Chondrocyte (in vitro differentiated cells): ENCODE results near the gene MRPL38. TPM values are rescaled to one million over a fixed set of nuclear protein-coding genes. Genes with fewer than 3 reads are reported as not detected.

ENCODE experiments used
- DNase-seq: peaks from one replicate; pipeline ENCODE4 v3.0.0; 2021; ENCODE audit warnings: mixed read lengths, low spot score
- H3K27ac Mint-ChIP-seq: one replicate; pipeline ENCODE4 v1.8.0; 2021; ENCODE audit warnings: mild to moderate bottlenecking, moderate library complexity, mixed read lengths; ENCODE audit not compliant: unreplicated experiment
- H3K27me3 Mint-ChIP-seq: 2 replicates; pipeline ENCODE4 v1.8.0; 2021; ENCODE audit warnings: low read depth, mixed read lengths
- H3K36me3 Mint-ChIP-seq: 2 replicates; pipeline ENCODE4 v1.8.0; 2021; ENCODE audit warnings: low read depth, mixed read lengths
- H3K4me1 Mint-ChIP-seq: 2 replicates; pipeline ENCODE4 v1.8.0; 2021; ENCODE audit warnings: low read depth, mild to moderate bottlenecking, mixed read lengths
- H3K4me3 Mint-ChIP-seq: one replicate; pipeline ENCODE4 v1.8.0; 2021; ENCODE audit warnings: mild to moderate bottlenecking, moderate library complexity, mixed read lengths; ENCODE audit not compliant: unreplicated experiment
- H3K9me3 Mint-ChIP-seq: 2 replicates; pipeline ENCODE4 v1.8.0; 2021; ENCODE audit warnings: low read depth, mixed read lengths
- CTCF ChIP-seq: fragments of 200-600 bp; sonication (generic); IDR thresholded peaks from 2 replicates; pipeline ENCODE4 v1.5.0; 2021; ENCODE audit warnings: antibody characterized with exemption, mild to moderate bottlenecking, moderate library complexity
- total RNA-seq: library from RNA; stranded (reverse); gene quantifications from 3 replicates; pipeline ENCODE4 v1.2.1, GENCODE V29; 2021

The MRPL38 gene
- total RNA-seq, 1 donor from 2014 or later = 47.4 TPM

DNA sequence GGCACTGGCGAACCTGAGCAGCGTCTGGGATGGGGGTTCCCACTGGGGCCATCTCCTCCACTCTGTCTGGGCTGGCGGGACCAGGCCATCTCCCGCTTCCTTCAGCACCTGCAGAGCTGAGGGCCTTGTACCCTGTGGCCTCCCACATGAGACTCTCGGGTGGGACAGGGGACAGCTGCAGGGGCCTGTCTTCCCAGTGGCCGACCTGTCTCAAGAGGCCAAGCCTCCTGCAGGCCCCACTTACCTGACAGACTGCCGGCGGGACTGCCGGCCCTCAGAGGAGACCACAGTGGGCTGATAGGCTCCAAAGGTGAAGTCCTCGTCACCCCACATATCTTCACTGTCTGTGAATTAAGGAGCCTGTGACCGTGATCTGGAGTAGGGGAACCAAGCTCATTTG, 20.4 kb upstream of the MRPL38 start:
- Mint-ChIP-seq H3K4me3 (no peak overlapping the region), H3K9me3 (no peaks in the 10 kb centered on the region), H3K36me3 (peaks cover 5% of the 10 kb centered on the region), H3K27me3 (no peaks in the 10 kb centered on the region), H3K27ac (no peak overlapping the region), H3K4me1 (no peaks in the 10 kb centered on the region)
- no peak for DNase-seq
- TF ChIP-seq CTCF = no peak

DNA sequence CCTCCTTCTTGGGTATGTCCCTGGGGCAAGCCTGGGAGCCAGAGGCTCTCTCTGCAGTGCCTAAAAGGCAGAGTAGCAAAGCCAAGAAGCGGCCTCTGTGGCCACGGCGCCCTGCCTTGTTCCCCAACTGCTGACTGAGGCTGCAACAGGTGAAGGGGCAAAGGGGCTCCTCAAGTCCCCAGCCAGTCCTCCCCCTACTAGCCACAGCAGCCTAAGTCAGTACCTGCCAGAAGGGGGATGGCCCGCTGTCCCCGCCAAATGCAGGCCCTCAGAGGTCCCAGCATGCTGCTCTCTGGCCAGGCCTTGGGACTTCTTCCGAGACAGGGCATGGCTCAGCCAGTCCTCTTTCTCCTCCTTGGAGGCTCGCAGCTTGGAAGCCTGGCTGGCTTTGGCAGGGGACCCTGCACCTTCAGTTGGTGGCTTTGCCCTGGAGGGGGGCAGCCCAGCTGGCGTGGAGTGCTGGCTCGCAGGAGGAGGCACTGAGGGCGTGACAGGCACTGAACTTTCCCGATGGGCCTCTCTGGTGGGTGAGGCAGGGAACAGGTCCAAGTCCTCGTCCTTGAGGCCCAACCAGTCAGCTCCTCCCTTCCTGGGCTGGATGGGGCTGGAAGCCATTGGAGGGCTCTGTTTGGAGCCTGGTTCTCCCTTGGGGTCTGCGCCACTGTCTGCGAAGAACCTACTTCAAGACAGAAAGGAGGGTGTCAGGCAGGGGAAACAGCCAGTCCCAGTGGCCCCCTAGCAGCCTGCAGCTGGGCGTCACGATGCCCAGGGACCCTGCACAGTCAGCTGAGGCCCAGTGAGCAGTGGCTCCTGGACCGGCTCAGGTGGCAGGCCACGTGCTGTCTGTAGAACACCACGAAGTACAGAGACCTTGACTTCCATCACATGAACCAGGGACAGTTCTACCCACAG, 18.5 kb upstream of the MRPL38 start:
- no peak for TF ChIP-seq CTCF
- Mint-ChIP-seq H3K4me1 (no peaks in the 10 kb centered on the region), H3K27ac (no peak overlapping the region), H3K9me3 (no peaks in the 10 kb centered on the region), H3K27me3 (no peaks in the 10 kb centered on the region), H3K4me3 (no peak overlapping the region), H3K36me3 (peaks cover 9% of the 10 kb centered on the region)
- DNase-seq = no peak

DNA sequence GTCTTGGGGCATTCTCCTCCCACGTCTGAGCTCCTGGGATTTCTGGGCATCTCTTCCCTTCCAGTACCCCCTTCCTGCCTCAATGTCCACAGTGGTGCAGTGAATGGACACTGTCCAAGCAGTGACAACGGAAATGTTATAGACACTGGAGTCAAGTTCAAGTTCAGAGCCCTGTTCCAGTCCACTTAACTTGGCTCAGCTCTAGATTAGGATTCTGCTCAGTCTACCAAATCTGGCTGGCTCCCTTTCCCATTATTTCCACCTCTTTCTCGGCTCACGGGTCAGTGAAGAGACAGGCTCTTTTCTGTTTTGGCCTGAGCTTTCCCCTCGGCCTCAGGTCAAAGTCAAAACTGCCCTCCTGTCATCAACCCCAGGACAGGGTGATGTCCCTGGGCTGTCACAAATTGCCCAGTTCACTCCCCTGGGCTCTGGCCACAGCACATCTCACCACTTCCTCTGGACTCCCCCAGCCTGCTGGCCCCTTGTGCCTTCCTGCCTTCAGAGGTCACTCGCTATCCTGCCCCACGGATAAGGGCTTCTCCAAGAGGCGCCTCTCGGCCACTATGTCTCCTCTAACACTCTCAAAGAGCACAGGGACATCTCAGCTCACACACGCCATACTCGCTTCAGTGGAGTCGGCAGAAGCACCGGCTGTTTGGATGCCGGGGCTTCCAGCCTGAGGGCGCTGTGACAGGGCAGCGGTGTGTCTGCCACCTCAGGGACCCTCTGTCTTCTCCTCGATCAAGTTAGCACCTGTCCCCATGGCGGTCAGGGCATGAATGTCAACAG, 17.7 kb upstream of the MRPL38 start:
- Mint-ChIP-seq H3K9me3 (no peaks in the 10 kb centered on the region), H3K36me3 (peaks cover 6% of the 10 kb centered on the region), H3K27me3 (no peaks in the 10 kb centered on the region), H3K4me1 (no peaks in the 10 kb centered on the region), H3K27ac (no peak overlapping the region), H3K4me3 (no peak overlapping the region)
- no peak for DNase-seq
- TF ChIP-seq CTCF = no peak

- H3K27ac Mint-ChIP-seq = no peak overlapping the region
- TF ChIP-seq CTCF = no peak
Measured at GRCh38 chr17:75921596-75921995, 16.9 kb upstream of the MRPL38 start.

GRCh38 chr17:75920045-75920560, 15.4 kb upstream of the MRPL38 start:
- Mint-ChIP-seq H3K4me3 (no peak overlapping the region), H3K4me1 (no peaks in the 10 kb centered on the region), H3K36me3 (peaks cover 7% of the 10 kb centered on the region), H3K27ac (no peak overlapping the region), H3K27me3 (no peaks in the 10 kb centered on the region), H3K9me3 (no peaks in the 10 kb centered on the region)
- DNase-seq = no peak
- TF ChIP-seq CTCF = no peak

More at GRCh38 chr17:75921596-75921995, 16.9 kb upstream of the MRPL38 start:
- no peak overlapping the region for H3K4me3 Mint-ChIP-seq
- peaks cover 7% of the 10 kb centered on the region for H3K36me3 Mint-ChIP-seq
- no peaks in the 10 kb centered on the region for H3K4me1 Mint-ChIP-seq
- DNase-seq = no peak
- H3K9me3 Mint-ChIP-seq = no peaks in the 10 kb centered on the region
- H3K27me3 Mint-ChIP-seq = no peaks in the 10 kb centered on the region
